HFF-Myc (cell line): ENCODE results near the gene RABL2A.
"Not testable (repeated sequence)": the region's sequence is repeated elsewhere in the genome, so short reads cannot be mapped to it uniquely, and the experiment has no call there.

Experiments used
- DNase-seq: peaks from one replicate; pipeline ENCODE4 v3.0.0-alpha.2; 2011; ENCODE audit warnings: low read depth; ENCODE audit errors: extremely low read depth
- H3K4me3 ChIP-seq: replicated peaks from 2 replicates; pipeline ENCODE4 v1.5.1; 2011; ENCODE audit warnings: low read depth, mild to moderate bottlenecking, control low read depth, low read length
- CTCF ChIP-seq: IDR thresholded peaks from 2 replicates; pipeline ENCODE4 v1.5.1; 2012; ENCODE audit warnings: mild to moderate bottlenecking, low read depth, low read length, control low read depth; ENCODE audit errors: missing control alignments

RABL2A gene

GRCh38 chr2:113679457-113679856, 52.4 kb downstream of the RABL2A start:
- no peak for DNase-seq
- no peak for TF ChIP-seq CTCF
- no peak overlapping the region for H3K4me3 ChIP-seq

- no peak for TF ChIP-seq CTCF
- DNase-seq: no peak
- no peak overlapping the region for H3K4me3 ChIP-seq
These were observed 58.4 kb downstream of the RABL2A start for GRCh38 chr2:113685471-113685870.

GRCh38 chr2:113686537-113686936, 59.5 kb downstream of the RABL2A start:
- TF ChIP-seq CTCF: no peak
- no peak for DNase-seq
- no peak overlapping the region for H3K4me3 ChIP-seq

GRCh38 chr2:113690871-113691270, 63.8 kb downstream of the RABL2A start:
- DNase-seq, H3K4me3 ChIP-seq: not testable (repeated sequence)
